HG03442 (cell line): ENCODE results near the gene C4orf51.

ENCODE experiments used
- ATAC-seq: cut with Tn5 transposase; IDR thresholded peaks from one replicate; pipeline ENCODE4 v1.9.1; 2021; ENCODE audit warnings: mild to moderate bottlenecking, moderate library complexity; ENCODE audit not compliant: unreplicated experiment

C4orf51 gene

GRCh38 chr4:145755802-145756201 is 75.9 kb downstream of the C4orf51 start:
- ATAC-seq = no peak

DNA sequence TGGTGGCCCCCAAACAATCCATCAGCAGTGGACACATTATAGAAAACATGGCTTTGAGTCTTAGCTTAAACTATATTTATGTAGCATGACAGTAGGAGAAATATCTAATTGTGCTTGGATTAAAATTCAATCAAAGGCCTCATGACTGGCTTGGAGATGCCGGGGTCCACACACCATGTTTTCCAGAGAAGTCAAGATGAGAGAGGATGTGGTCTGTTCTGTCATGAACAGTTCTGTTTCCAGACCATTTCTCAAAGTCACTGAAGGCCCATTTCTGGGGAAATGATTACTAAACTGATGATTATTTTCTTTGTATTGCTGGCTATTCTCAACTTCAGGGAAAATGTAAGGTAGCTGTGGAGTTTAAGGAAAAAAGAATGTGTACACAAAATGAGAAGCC is 76.3 kb downstream of the C4orf51 start:
- no peak for ATAC-seq

DNA sequence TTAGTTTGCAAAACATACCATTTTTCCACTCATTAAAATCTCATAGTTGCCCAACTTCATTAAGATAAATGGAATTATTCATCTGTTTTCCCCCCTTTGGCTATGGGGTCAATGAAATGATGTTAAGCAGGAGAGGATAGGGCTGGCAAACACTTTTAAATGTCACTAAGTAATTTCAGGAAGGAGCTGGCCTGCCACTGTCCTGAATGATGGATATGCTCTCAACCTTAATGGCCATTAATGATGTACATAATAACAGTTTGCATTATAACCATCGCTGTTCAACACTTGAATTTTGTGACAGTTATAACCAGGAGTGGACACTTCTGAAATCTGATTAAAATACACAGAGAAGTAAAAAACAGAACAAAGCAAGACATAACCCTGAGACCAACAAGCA is 77.2 kb downstream of the C4orf51 start:
- no peak for ATAC-seq

GRCh38 chr4:145760176-145760575 is 80.2 kb downstream of the C4orf51 start:
- ATAC-seq = no peak

GRCh38 chr4:145760961-145761929 is 81.3 kb downstream of the C4orf51 start:
- ATAC-seq = no peak

- ATAC-seq = no peak
Measured at GRCh38 chr4:145762719-145763118, 82.8 kb downstream of the C4orf51 start.

DNA sequence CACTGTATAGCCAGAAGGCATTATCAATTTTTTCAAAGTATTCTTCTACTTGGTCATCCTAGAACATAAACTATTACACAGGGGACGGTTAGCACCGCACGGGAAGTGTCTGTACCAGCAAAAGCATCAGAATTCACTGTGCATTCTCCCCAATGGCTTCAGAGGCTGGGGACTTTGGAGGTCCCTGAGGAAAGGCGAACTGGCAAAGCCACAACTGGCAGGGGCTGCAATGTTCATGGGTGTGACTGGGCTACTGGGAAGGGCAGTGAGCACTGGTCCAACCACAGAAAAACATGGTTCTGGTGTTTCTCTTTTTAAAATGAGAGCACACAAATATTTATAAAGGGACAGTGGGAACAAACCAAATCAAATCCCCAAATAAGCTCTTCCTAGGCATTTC is 83.5 kb downstream of the C4orf51 start:
- no peak for ATAC-seq

DNA sequence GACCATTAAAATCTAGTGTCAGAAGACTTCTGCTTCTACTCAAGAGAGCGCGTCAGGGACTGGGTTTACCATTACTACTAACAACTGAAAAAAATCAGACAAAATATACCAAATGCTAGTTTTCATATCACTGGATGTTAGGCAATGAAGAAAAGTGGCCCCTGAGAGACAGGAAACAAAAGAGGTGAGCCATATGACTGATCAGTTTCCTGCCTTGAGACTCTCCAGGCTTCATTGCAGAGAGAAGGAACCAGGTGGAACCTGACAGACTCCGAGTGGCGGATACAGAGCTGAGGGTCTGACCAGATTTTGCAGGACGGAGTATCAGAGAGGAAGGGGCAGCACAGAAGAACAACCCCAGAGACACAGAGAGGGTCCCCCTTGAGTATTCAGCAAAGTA is 86.3 kb downstream of the C4orf51 start:
- ATAC-seq = no peak

DNA sequence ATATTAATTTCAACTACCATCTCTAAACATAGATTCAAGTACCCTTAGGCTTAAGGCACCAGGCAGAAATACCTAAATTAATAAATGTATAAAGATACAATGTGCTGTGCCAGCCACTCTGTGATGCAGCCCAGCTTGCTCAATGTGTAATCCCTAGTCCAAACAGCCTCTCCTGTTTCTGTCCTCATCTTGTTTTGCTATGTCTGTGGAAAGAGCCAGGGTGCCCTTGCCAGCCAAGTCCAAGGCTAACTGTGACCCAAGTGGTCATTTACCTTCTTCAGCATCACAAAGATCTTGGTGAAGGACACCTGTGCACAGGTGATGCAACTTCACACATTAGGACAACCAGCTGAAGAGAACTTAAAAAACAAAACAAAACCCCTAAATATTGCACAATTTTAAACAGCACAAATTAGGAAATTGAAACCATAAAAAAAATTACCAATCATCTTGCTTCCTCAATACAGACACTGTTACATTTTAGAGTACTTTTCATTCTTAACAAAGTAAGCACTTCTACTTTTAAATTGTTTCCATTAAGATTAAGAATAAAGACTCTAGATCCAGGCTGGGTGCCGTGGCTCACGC is 89.6 kb downstream of the C4orf51 start:
- ATAC-seq = no peak

GRCh38 chr4:145770124-145770523 is 90.2 kb downstream of the C4orf51 start:
- no peak for ATAC-seq

- no peak for ATAC-seq
Measured at GRCh38 chr4:145772347-145772746, 92.4 kb downstream of the C4orf51 start.

DNA sequence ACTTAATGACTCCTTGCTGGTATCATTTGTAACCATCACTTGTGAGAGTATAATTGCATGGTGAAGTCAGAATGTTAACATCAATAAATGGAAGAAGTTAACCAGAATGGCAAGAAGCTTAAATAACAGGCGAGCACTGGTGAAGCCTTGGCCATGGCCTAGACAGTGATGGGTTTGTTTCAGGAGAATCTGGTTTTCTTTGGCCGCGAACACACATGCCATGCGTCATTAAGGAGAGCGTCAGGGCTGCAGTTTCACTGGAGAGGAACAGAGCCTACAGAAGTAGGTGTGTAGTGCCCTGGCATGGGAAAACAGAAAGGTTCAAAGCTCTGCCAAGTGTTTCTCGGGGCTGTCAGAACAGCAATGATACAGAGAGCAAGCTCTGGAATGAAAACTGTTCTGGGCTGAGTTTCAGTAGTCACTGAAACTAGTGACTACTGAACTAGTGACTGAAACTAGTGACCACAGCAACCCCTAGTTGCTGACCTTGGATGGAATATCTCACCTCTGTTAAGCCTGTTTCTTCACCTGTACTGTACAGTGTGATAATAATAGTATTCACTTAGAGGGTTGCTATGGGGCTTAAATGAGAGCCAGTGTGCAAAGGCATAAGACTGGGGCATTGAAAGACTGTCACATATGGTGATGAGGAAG is 93.8 kb downstream of the C4orf51 start:
- ATAC-seq = peak; percentile 95

GRCh38 chr4:145774473-145774872 is 94.5 kb downstream of the C4orf51 start:
- no peak for ATAC-seq

DNA sequence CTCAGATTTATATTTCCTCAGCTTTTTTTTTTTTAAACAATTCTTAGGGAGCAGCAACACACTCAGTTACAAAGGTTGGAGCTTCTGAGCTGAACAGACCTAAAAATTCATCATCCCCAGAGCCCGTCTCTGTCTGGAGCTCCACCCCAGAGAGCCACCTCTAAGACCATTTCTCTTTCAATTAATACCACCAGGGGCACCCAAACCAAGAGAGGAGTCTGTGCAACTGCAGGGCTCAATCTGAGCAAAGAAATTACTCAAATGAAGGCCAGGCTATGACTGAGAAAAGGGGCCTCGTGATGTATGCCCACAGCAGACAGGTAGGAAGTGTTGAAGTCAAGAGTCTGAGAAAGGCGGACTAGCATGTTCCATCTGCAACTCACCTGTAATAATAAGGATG is 95.5 kb downstream of the C4orf51 start:
- no peak for ATAC-seq

DNA sequence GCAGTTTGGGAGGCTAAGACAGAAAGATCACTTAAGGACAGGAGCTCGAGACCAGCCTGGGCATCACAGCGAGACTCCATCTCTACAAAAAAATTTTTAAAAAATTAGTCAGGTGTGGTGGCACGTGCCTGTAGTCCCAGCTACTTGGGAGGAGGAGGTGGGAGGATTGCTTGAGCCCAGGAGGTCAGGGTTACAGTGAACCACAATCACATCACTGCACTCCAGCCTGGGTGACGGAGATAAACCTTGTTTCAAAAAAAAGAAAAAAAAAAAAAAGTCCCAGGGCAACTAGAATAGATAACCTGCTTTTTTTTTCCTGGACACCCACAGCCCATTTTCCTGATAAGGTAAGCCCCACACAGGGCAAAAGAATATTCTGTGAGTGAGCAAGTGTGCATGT is 96.3 kb downstream of the C4orf51 start:
- no peak for ATAC-seq

GRCh38 chr4:145779319-145779801 is 99.4 kb downstream of the C4orf51 start:
- ATAC-seq = no peak

DNA sequence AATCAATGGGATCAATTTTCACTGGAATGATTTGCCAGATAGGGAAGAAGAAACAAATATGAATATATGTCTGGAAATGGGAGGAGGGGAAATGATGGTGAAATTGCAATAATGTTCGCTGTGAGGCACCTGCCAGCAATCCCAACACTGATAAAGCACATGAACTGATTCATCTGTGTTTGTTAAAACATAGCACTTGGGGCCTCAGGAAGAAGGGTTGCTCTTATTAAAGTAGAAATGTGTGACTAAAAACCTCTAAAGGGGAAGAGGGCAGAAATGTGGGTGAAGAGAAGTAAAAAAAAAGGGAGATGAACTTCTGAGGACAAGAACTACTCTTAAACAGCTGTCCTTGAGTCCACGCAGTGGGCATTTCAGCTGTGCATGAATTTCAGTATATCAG is 101.4 kb downstream of the C4orf51 start:
- ATAC-seq = no peak
